ENCODE measurements around the gene BEAN1.
"Not testable (repeated sequence)": the region's sequence is repeated elsewhere in the genome, so short reads cannot be mapped to it uniquely, and the experiment has no call there.

The BEAN1 gene

DNA sequence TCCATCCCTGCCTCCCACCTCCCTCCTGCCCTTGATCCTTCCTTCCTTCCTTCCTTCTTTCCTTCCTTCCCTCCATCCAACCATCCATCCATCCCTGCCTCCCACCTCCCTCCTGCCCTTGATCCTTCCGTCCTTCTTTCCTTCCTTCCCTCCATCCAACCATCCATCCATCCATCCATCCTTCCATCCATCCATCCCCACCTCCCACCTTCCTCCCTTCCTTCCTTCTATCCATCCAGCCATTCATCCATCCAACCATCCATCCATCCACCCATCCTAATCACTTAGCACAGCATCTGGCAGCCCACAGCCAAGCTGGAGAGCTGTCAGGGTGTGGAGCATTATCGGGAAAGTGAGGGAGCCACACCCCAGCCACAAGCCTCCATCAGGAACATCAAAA lies 68.3 kb downstream of the BEAN1 start (continued):
- TF ChIP-seq, protein P1, sequence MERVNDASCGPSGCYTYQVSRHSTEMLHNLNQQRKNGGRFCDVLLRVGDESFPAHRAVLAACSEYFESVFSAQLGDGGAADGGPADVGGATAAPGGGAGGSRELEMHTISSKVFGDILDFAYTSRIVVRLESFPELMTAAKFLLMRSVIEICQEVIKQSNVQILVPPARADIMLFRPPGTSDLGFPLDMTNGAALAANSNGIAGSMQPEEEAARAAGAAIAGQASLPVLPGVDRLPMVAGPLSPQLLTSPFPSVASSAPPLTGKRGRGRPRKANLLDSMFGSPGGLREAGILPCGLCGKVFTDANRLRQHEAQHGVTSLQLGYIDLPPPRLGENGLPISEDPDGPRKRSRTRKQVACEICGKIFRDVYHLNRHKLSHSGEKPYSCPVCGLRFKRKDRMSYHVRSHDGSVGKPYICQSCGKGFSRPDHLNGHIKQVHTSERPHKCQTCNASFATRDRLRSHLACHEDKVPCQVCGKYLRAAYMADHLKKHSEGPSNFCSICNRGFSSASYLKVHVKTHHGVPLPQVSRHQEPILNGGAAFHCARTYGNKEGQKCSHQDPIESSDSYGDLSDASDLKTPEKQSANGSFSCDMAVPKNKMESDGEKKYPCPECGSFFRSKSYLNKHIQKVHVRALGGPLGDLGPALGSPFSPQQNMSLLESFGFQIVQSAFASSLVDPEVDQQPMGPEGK (CRISPR knock-in tag; IDR thresholded peaks at IDR 0.05; ENCODE audit: borderline replicate concordance), result no peak
- no peak for TF ChIP-seq TOX (CRISPR knock-in tag; IDR thresholded peaks at IDR 0.05; ENCODE audit: borderline replicate concordance)
- TF ChIP-seq ZC3H10 (CRISPR knock-in tag; IDR thresholded peaks at IDR 0.05), result no peak
- TF ChIP-seq, protein P2, sequence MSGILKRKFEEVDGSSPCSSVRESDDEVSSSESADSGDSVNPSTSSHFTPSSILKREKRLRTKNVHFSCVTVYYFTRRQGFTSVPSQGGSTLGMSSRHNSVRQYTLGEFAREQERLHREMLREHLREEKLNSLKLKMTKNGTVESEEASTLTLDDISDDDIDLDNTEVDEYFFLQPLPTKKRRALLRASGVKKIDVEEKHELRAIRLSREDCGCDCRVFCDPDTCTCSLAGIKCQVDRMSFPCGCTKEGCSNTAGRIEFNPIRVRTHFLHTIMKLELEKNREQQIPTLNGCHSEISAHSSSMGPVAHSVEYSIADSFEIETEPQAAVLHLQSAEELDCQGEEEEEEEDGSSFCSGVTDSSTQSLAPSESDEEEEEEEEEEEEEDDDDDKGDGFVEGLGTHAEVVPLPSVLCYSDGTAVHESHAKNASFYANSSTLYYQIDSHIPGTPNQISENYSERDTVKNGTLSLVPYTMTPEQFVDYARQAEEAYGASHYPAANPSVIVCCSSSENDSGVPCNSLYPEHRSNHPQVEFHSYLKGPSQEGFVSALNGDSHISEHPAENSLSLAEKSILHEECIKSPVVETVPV (CRISPR knock-in tag; IDR thresholded peaks at IDR 0.05), result no peak

DNA sequence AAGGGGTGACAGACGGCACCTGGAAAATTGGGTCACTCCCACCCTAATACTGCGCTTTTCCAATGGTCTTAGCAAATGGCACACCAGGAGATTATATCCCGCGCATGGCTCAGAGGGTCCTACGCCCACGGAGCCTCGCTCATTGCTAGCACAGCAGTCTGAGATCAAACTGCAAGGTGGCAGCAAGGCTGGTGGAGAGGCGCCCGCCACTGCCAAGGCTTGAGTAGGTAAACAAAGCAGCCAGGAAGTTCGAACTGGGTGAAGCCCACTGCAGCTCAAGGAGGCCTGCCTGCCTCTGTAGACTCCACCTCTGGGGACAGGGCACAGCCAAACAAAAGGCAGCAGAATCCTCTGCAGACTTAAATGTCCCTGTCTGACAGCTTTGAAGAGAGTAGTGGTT lies 69.1 kb downstream of the BEAN1 start:
- ATAC-seq, result not testable (repeated sequence)

DNA sequence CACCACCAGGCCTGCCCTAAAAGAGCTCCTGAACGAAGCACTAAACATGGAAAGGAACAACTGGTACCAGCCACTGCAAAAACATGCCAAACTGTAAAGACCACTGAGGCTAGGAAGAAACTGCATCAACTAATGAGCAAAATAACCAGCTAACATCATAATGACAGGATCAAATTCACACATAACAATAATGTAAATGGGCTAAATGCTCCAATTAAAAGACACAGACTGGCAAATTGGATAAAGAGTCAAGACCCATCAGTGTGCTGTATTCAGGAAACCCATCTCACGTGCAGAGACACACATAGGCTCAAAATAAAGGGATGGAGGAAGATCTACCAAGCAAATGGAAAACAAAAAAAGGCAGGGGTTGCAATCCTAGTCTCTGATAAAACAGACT lies 70.8 kb downstream of the BEAN1 start:
- not testable (repeated sequence) for ATAC-seq

- ATAC-seq, result not testable (repeated sequence)
Measured at GRCh38 chr16:66501563-66501962, 74.5 kb downstream of the BEAN1 start.

GRCh38 chr16:66502020-66502913 lies 75.2 kb downstream of the BEAN1 start:
- ATAC-seq, result no peak
- TF ChIP-seq GLIS3 (CRISPR knock-in tag; IDR thresholded peaks at IDR 0.05), result no peak
- TF ChIP-seq, protein P1 (CRISPR knock-in tag; IDR thresholded peaks at IDR 0.05; ENCODE audit: borderline replicate concordance), result no peak
- TF ChIP-seq CSDC2 (CRISPR knock-in tag; IDR thresholded peaks at IDR 0.05), result no peak
- TF ChIP-seq RARB (CRISPR knock-in tag; IDR thresholded peaks at IDR 0.05), result no peak
- no peak for TF ChIP-seq TCF4 (CRISPR knock-in tag; IDR thresholded peaks at IDR 0.05; ENCODE audit: borderline replicate concordance)
- no peak for TF ChIP-seq PPARA (CRISPR knock-in tag; IDR thresholded peaks at IDR 0.05; ENCODE audit: borderline replicate concordance)
- no peak for TF ChIP-seq ESRRG (CRISPR knock-in tag; IDR thresholded peaks at IDR 0.05)
- no peak for TF ChIP-seq ZNF8 (CRISPR knock-in tag; IDR thresholded peaks at IDR 0.05)
- TF ChIP-seq ISL1 (CRISPR knock-in tag; IDR thresholded peaks at IDR 0.05), result no peak
- no peak for TF ChIP-seq CREB5 (CRISPR knock-in tag; IDR thresholded peaks at IDR 0.05; ENCODE audit: low read depth)
- TF ChIP-seq, protein P2 (CRISPR knock-in tag; IDR thresholded peaks at IDR 0.05), result no peak
- TF ChIP-seq, protein P3, sequence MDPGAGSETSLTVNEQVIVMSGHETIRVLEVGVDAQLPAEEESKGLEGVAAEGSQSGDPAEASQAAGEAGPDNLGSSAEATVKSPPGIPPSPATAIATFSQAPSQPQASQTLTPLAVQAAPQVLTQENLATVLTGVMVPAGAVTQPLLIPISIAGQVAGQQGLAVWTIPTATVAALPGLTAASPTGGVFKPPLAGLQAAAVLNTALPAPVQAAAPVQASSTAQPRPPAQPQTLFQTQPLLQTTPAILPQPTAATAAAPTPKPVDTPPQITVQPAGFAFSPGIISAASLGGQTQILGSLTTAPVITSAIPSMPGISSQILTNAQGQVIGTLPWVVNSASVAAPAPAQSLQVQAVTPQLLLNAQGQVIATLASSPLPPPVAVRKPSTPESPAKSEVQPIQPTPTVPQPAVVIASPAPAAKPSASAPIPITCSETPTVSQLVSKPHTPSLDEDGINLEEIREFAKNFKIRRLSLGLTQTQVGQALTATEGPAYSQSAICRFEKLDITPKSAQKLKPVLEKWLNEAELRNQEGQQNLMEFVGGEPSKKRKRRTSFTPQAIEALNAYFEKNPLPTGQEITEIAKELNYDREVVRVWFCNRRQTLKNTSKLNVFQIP (CRISPR knock-in tag; IDR thresholded peaks at IDR 0.05; ENCODE audit: borderline replicate concordance, low read depth), result no peak
- TF ChIP-seq ZC3H10 (CRISPR knock-in tag; IDR thresholded peaks at IDR 0.05), result no peak
- TF ChIP-seq TSHZ2 (CRISPR knock-in tag; IDR thresholded peaks at IDR 0.05), result no peak
- TF ChIP-seq ZFP3 (CRISPR knock-in tag; IDR thresholded peaks at IDR 0.05), result no peak

All from SK-N-SH treated with all-trans-retinoic acid at 6 μM for 48 hours (cell line).